Adrenal gland (tissue), 12 donors: ENCODE results near the gene FARS2. TPM values are rescaled to one million over a fixed set of nuclear protein-coding genes. Genes with fewer than 3 reads are reported as not detected.

Experiments
- DNase-seq, 7 donors: peaks; one replicate each; pipeline ENCODE4 v3.0.0-alpha.2; 2019 to 2020
- H3K27ac ChIP-seq, 5 donors: fragments of 200-600 bp; sonication (generic) in 4 of 5; 1 replicate in 3 of 5; 2 replicates in 2 of 5; pipeline versions ENCODE4 v1.5.1 to v1.8.0; 2016 to 2020; ENCODE audit warnings: mild to moderate bottlenecking in 1 of 5
- H3K27me3 ChIP-seq: fragments of 200-600 bp; 2 replicates; pipeline ENCODE4 v1.8.0; 2021
- H3K36me3 ChIP-seq, 2 donors: fragments of 200-600 bp; replicated peaks in 1 of 2; 1 replicate in 1 of 2; 2 replicates in 1 of 2; pipeline versions ENCODE4 v1.5.1 to v1.8.0; 2018 to 2022
- H3K4me1 ChIP-seq, 2 donors: fragments of 200-600 bp; replicated peaks in 1 of 2; 1 replicate in 1 of 2; 2 replicates in 1 of 2; pipeline versions ENCODE4 v1.5.1 to v1.8.0; 2018 to 2021
- H3K4me3 ChIP-seq, 4 donors: fragments of 200-600 bp; sonication (generic) in 3 of 4; one replicate each; pipeline ENCODE4 v1.5.1; 2016 to 2018
- H3K9me3 ChIP-seq, 3 donors: fragments of 200-600 bp; sonication (generic) in 1 of 3; replicated peaks in 1 of 3; 1 replicate in 2 of 3; 2 replicates in 1 of 3; pipeline versions ENCODE4 v1.5.1 to v1.8.0; 2016 to 2021
- POLR2A ChIP-seq, 2 donors: fragments of 450-650 bp; IDR thresholded peaks; one replicate each; pipeline ENCODE4 v1.6.1; 2017; ENCODE audit warnings: antibody characterized with exemption in 2 of 2, mild to moderate bottlenecking in 2 of 2, moderate library complexity in 1 of 2
- WGBS, 4 donors: extraction: QIAGEN DNeasy Blood & Tissue Kit in 2 of 4; methylation state at CpG; one replicate each; pipeline versions ENCODE4 v1.1.5 to v1.1.7; 2013 to 2017; 5-methylcytosine and 5-hydroxymethylcytosine counted together
- intact Hi-C, 2 donors: fragments of 100-400 bp; cut with DNase I; formaldehyde crosslinking; loops; one replicate each; pipeline versions ENCODE4 v1.14.1 to v1.15.0; 2022 to 2023
- polyA plus RNA-seq, 3 donors: library from polyadenylated mRNA; stranded (reverse); fragments of 200-250 nt in 2 of 3; fragments of 350-450 nt in 1 of 3; fragmentation: Illumina TruSeq in 1 of 3; extraction: RNeasy Lipid Tissue Mini Kit (QIAGEN cat#74804) in 1 of 3; gene quantifications; one replicate each; pipeline ENCODE4 v1.2.3, GENCODE V29; 2013 to 2014
- total RNA-seq, 9 donors: library from RNA; depleted of rRNA in 4 of 9; stranded (reverse); fragments of >200 nt in 4 of 9; fragments of 120-200 nt in 1 of 9; fragmentation: NEBNext Ultra II Directional in 1 of 9; extraction: Animal tissue kit (Norgen Biotek cat#: 25700) in 1 of 9; gene quantifications; one replicate each; pipeline versions ENCODE4 v1.1.0 to v1.2.4, GENCODE V29; 2013 to 2023
- TF ChIP-seq, protein P1 (sequence below), 6 experiments: fragments of 450-650 bp in 4 of 6; fragments of 200-600 bp in 2 of 6; sonication (generic) in 1 of 6; IDR thresholded peaks; 1 replicate in 5 of 6; 2 replicates in 1 of 6; pipeline versions ENCODE4 v1.5.1 to v1.8.0; 2016 to 2021; ENCODE audit warnings: antibody characterized with exemption in 6 of 6, mild to moderate bottlenecking in 2 of 6, moderate library complexity in 1 of 6
- donor health status: healthy with polysubstance abuse.
- donor health status: Bipolar disorder and iron deficiency.
- donor health status: DM: yes; HTN: yes; CAD: no.
- donor health status: DM: no; HTN: no; CAD: no.
- donor health status: DM: no; HTN: no; CAD: no.
- donor health status: DM: yes; HTN: yes; CAD: no.

The FARS2 gene
- total and polyA plus RNA-seq, 12 donors, result 7.2 to 55.2 (median 19.8) TPM

DNA sequence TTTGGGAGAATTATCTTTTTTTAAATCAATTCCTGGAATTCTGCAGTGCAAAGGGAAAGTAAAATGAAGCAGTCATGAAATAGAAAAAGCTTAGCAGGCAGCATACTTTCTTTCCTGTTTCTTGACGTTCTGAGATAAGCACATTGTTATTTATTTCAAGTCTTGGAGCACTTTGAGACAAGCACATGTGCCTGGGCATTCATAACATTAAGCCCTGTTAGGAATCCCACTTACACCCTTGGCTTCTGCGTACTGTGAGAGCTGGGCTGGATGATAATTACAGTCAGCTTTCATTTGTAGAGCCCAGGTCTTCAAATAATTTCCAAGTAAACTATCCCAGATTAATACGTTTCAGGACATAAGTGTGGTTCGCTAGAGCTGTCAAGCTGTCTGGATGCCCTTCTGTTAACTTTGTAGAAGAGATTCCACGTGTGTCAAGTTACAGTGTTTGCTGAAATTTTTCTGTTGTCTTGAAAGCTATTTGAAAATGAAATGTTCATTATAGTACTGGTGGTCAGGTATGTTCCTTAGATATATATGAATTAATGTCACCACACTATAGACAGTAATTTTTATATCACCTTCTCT, 8.9 kb downstream of the FARS2 start:
- TF ChIP-seq, protein P1, sequence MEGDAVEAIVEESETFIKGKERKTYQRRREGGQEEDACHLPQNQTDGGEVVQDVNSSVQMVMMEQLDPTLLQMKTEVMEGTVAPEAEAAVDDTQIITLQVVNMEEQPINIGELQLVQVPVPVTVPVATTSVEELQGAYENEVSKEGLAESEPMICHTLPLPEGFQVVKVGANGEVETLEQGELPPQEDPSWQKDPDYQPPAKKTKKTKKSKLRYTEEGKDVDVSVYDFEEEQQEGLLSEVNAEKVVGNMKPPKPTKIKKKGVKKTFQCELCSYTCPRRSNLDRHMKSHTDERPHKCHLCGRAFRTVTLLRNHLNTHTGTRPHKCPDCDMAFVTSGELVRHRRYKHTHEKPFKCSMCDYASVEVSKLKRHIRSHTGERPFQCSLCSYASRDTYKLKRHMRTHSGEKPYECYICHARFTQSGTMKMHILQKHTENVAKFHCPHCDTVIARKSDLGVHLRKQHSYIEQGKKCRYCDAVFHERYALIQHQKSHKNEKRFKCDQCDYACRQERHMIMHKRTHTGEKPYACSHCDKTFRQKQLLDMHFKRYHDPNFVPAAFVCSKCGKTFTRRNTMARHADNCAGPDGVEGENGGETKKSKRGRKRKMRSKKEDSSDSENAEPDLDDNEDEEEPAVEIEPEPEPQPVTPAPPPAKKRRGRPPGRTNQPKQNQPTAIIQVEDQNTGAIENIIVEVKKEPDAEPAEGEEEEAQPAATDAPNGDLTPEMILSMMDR (IDR thresholded peaks at IDR 0.05), result no peak
- TF ChIP-seq POLR2A (IDR thresholded peaks at IDR 0.05), result no peak
- H3K4me3 ChIP-seq, result no peak overlapping the region
- H3K4me1 ChIP-seq, result peaks cover 0 to 13% of the 10 kb centered on the region in 2 donors
- no peaks in the 10 kb centered on the region for H3K9me3 ChIP-seq
- H3K27me3 ChIP-seq, result no peaks in the 10 kb centered on the region
- 49 to 63% (median 61%) methylated on average over 5 of the region's 5 CpGs for WGBS, 4 donors
- no peak for DNase-seq
- H3K36me3 ChIP-seq, result no peaks in the 10 kb centered on the region
- H3K27ac ChIP-seq, result no peak overlapping the region
- intact Hi-C loops, result no loop called here

DNA sequence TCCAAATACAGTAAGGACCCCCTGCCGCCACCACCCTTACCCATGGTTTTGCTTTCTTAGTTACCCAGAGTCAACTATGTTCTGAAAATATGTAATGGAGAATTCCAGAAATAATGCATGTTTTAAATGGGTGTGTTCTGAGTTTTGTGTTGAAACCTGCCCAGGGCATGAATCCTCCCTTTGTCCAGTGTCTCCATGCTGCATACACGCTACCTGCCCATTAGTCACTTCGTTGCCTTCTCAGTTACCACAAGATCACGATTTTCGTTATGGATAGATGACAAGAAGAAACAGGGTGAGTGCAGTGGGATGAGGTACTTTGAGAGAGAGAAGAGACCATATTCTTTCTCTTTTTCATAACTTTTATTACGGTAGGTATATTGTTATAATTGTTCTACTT, 10.6 kb downstream of the FARS2 start:
- Histone ChIP-seq H3K27ac (no peak overlapping the region), H3K36me3 (no peaks in the 10 kb centered on the region), H3K4me1 (peaks cover 0 to 6% of the 10 kb centered on the region in 2 donors), H3K4me3 (no peak overlapping the region), H3K9me3 (no peaks in the 10 kb centered on the region), H3K27me3 (no peaks in the 10 kb centered on the region)
- TF ChIP-seq POLR2A (IDR thresholded peaks at IDR 0.05), result no peak
- 94 to 97% (median 96%) methylated on average over 6 of the region's 6 CpGs for WGBS, 4 donors
- no peak for DNase-seq
- intact Hi-C loops, result no loop called here

DNA sequence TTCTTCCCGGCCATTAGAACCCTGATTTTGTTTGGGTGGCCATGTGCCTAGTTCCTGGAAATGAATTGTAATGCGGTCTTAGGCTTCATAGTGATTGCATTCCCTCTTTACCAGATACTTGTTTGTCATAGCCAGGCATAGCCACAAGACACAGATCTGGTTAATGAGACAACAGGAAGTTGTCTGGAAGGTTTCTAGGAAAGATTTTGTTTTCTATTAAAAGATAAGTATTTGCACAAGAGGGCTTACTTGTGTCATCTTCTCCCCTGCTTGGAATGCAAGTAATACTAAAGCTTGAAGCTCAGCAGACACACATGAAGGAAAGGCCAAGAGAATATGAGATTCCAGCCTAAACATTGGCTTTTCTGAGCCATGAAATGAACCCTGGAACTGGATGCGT, 12.9 kb downstream of the FARS2 start:
- WGBS, 4 donors, result 88 to 97% (median 95%) methylated on average over 3 of the region's 3 CpGs
- Histone ChIP-seq H3K27ac (no peak overlapping the region), H3K4me3 (no peak overlapping the region), H3K27me3 (no peaks in the 10 kb centered on the region), H3K4me1 (peaks cover 0 to 6% of the 10 kb centered on the region in 2 donors), H3K36me3 (no peaks in the 10 kb centered on the region), H3K9me3 (no peaks in the 10 kb centered on the region)
- no peak for DNase-seq
- intact Hi-C loops, result no loop called here
- TF ChIP-seq, protein P1 (IDR thresholded peaks at IDR 0.05), result no peak
- TF ChIP-seq POLR2A (IDR thresholded peaks at IDR 0.05), result no peak

DNA sequence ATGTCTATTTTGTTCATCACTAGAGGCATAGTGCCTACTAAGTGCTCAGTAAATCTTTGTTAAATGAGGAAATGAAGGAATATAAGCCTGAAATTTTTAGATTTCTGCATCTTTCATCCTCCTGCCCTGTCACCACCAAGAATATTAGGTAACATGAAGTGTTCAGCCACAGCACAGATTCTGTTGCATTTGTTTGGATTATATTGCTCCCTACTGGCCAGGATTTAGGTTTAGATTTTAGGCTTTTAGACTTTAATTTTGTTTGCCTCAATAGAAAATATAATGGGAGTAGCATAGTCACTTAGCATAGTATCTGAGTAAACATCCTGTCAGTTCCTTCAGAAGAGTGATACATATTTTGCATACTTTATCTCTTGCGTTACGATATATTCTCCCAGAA, 14.2 kb downstream of the FARS2 start:
- WGBS, 4 donors, result 90 to 96% (median 91%) methylated on average over 2 of the region's 2 CpGs
- Histone ChIP-seq H3K36me3 (no peaks in the 10 kb centered on the region), H3K4me3 (no peak overlapping the region), H3K9me3 (no peaks in the 10 kb centered on the region), H3K4me1 (no peaks in the 10 kb centered on the region), H3K27ac (no peak overlapping the region), H3K27me3 (no peaks in the 10 kb centered on the region)
- intact Hi-C loops, result no loop called here
- no peak for DNase-seq
- TF ChIP-seq, protein P1 (IDR thresholded peaks at IDR 0.05), result no peak
- TF ChIP-seq POLR2A (IDR thresholded peaks at IDR 0.05), result no peak

DNA sequence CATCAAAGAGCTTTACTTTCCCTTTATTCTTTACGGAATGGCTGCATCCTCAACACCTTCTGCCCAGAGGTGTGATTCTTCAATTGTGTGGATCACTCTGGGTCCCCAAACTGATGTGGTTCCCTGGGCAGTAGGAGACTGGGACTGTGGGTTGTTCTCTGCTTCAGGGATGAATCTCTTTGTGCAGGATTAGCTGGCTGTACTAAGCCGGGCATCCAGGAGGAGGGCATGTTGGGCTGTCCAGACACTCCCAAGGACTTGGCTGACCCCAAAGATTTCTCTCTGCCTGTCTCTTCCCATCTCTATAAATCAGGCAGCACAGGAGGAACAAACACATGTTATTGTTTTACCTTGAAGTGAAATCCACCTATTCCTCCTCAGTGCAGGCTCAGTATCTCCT, 15.3 kb downstream of the FARS2 start:
- Histone ChIP-seq H3K4me3 (no peak overlapping the region), H3K36me3 (no peaks in the 10 kb centered on the region), H3K4me1 (no peaks in the 10 kb centered on the region), H3K27me3 (no peaks in the 10 kb centered on the region), H3K27ac (no peak overlapping the region), H3K9me3 (no peaks in the 10 kb centered on the region)
- DNase-seq, result no peak
- intact Hi-C loops, result no loop called here
- WGBS, 4 donors, result 73 to 91% (median 87%) methylated on average over 2 of the region's 2 CpGs
- no peak for TF ChIP-seq POLR2A (IDR thresholded peaks at IDR 0.05)
- TF ChIP-seq, protein P1 (IDR thresholded peaks at IDR 0.05), result no peak
